ENCODE measurements around the gene AKAP6. TPM values are rescaled to one million over a fixed set of nuclear protein-coding genes. Genes with fewer than 3 reads are reported as not detected.

The AKAP6 gene
- total RNA-seq, 1 experiment from 2014 or later, result 2.8 TPM

DNA sequence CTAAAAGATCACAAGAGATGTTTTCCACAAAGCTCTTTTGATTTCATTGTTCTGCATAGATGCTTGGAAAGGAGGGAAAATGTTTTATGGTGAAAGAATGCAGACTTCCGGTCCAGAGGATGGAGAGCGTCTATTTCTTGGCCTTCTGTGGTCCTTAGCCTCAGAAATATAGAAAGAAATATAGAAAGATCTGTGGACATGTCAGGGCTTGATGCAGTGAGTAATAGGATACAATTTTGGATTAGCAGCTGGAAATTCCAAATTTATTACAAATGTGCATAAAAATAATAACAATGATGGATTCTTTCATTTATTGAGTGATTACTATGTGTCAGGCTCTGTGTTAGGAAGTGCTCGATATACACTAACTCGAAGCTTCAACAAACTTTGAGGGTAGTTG lies 20.2 kb downstream of the AKAP6 start:
- CTCF ChIA-PET, result no interaction called here
- Mint-ChIP-seq H3K4me1 (ENCODE audit: low read depth, unreplicated experiment) (peaks cover 2% of the 10 kb centered on the region), H3K27me3 (ENCODE audit: unreplicated experiment) (no peaks in the 10 kb centered on the region), H3K9me3 (ENCODE audit: low read depth, unreplicated experiment) (no peaks in the 10 kb centered on the region), H3K4me3 (ENCODE audit: low read depth, unreplicated experiment) (no peak overlapping the region), H3K36me3 (ENCODE audit: insufficient read depth, unreplicated experiment) (no peaks in the 10 kb centered on the region), H3K27ac (ENCODE audit: unreplicated experiment) (no peak overlapping the region)
- DNase-seq, result no peak
- TF ChIP-seq, protein P1, sequence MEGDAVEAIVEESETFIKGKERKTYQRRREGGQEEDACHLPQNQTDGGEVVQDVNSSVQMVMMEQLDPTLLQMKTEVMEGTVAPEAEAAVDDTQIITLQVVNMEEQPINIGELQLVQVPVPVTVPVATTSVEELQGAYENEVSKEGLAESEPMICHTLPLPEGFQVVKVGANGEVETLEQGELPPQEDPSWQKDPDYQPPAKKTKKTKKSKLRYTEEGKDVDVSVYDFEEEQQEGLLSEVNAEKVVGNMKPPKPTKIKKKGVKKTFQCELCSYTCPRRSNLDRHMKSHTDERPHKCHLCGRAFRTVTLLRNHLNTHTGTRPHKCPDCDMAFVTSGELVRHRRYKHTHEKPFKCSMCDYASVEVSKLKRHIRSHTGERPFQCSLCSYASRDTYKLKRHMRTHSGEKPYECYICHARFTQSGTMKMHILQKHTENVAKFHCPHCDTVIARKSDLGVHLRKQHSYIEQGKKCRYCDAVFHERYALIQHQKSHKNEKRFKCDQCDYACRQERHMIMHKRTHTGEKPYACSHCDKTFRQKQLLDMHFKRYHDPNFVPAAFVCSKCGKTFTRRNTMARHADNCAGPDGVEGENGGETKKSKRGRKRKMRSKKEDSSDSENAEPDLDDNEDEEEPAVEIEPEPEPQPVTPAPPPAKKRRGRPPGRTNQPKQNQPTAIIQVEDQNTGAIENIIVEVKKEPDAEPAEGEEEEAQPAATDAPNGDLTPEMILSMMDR (IDR thresholded peaks at IDR 0.05; ENCODE audit: unreplicated experiment), result no peak
- intact Hi-C loops (cut with micrococcal nuclease; ENCODE audit: unreplicated experiment), result no loop called here
- no TSS peak for BruUV-seq (replicated peaks)

DNA sequence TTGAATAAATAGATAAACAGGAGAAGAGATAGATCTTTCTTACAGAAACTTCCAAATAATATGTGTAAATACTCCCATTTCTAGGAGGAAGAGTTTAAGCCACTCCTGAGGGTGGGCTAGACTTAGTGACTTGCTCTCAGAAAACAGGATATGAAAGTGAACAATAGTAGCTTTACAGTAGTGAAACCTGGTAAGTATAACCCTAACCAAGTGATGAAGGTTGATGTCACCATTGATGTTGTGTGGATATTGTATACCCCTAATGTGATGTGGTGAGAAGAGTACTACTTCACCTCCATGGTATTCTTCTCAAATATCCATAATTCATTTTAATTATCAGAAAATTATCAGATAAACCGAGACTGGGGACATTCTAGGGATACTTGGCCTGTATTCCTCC lies 20.9 kb downstream of the AKAP6 start:
- CTCF ChIA-PET, result no interaction called here
- no peak overlapping the region for H3K4me3 Mint-ChIP-seq (ENCODE audit: low read depth, unreplicated experiment)
- no peaks in the 10 kb centered on the region for H3K36me3 Mint-ChIP-seq (ENCODE audit: insufficient read depth, unreplicated experiment)
- peaks cover 8% of the 10 kb centered on the region for H3K4me1 Mint-ChIP-seq (ENCODE audit: low read depth, unreplicated experiment)
- DNase-seq, result no peak
- BruUV-seq (replicated peaks), result no TSS peak
- H3K27ac Mint-ChIP-seq (ENCODE audit: unreplicated experiment), result no peak overlapping the region
- TF ChIP-seq, protein P1 (IDR thresholded peaks at IDR 0.05; ENCODE audit: unreplicated experiment), result no peak
- no peaks in the 10 kb centered on the region for H3K9me3 Mint-ChIP-seq (ENCODE audit: low read depth, unreplicated experiment)
- no peaks in the 10 kb centered on the region for H3K27me3 Mint-ChIP-seq (ENCODE audit: unreplicated experiment)
- intact Hi-C loops (cut with micrococcal nuclease; ENCODE audit: unreplicated experiment), result no loop called here

DNA sequence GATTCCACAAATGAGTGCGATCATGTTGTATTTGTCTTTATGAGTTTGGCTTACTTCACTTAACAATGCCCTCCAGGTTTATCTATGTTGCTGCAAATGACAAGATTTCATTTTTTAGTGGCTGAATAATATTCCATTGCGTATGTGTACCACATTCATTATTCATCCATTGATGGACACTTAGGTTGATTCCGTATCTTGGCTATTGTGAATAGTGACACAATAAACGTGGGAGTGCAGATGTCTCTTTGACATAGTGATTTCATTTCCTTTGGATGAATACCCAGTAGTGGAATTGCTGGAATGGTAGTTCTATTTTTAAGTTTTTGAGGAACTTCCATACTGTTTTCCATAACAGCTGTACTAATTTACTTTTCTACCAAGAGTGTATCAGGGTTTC lies 23.5 kb downstream of the AKAP6 start:
- Mint-ChIP-seq H3K4me1 (ENCODE audit: low read depth, unreplicated experiment) (peaks cover 8% of the 10 kb centered on the region), H3K27ac (ENCODE audit: unreplicated experiment) (no peak overlapping the region), H3K4me3 (ENCODE audit: low read depth, unreplicated experiment) (no peak overlapping the region), H3K27me3 (ENCODE audit: unreplicated experiment) (peaks cover 12% of the 10 kb centered on the region), H3K9me3 (ENCODE audit: low read depth, unreplicated experiment) (no peaks in the 10 kb centered on the region), H3K36me3 (ENCODE audit: insufficient read depth, unreplicated experiment) (no peaks in the 10 kb centered on the region)
- CTCF ChIA-PET, result no interaction called here
- intact Hi-C loops (cut with micrococcal nuclease; ENCODE audit: unreplicated experiment), result no loop called here
- TF ChIP-seq, protein P1 (IDR thresholded peaks at IDR 0.05; ENCODE audit: unreplicated experiment), result no peak
- DNase-seq, result no peak
- BruUV-seq (replicated peaks), result no TSS peak

DNA sequence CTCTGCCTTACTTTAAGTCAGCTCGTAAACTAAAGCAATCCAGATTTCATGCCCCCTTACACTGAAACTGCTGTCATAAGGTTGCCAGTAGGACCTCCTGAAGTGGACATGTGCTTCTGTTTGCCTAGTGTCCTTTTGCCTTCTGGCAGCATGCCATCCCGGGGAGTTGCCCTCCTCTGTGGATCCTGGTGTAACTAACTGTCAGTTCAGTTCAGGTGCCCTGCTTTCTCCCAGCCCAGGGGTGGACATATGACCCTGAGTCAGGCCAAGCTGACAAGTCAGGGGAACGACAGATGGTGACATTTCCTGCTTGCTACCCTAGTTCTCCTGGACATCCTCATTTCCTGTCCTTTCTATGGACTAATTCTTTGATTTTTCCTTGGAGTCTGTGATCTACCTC lies 25.6 kb downstream of the AKAP6 start:
- peaks cover 8% of the 10 kb centered on the region for H3K4me1 Mint-ChIP-seq (ENCODE audit: low read depth, unreplicated experiment)
- H3K36me3 Mint-ChIP-seq (ENCODE audit: insufficient read depth, unreplicated experiment), result no peaks in the 10 kb centered on the region
- intact Hi-C loops (cut with micrococcal nuclease; ENCODE audit: unreplicated experiment), result no loop called here
- H3K27ac Mint-ChIP-seq (ENCODE audit: unreplicated experiment), result no peak overlapping the region
- no peak overlapping the region for H3K4me3 Mint-ChIP-seq (ENCODE audit: low read depth, unreplicated experiment)
- CTCF ChIA-PET, result no interaction called here
- BruUV-seq (replicated peaks), result no TSS peak
- TF ChIP-seq, protein P1 (IDR thresholded peaks at IDR 0.05; ENCODE audit: unreplicated experiment), result no peak
- H3K9me3 Mint-ChIP-seq (ENCODE audit: low read depth, unreplicated experiment), result no peaks in the 10 kb centered on the region
- no peak for DNase-seq
- H3K27me3 Mint-ChIP-seq (ENCODE audit: unreplicated experiment), result peaks cover 12% of the 10 kb centered on the region

DNA sequence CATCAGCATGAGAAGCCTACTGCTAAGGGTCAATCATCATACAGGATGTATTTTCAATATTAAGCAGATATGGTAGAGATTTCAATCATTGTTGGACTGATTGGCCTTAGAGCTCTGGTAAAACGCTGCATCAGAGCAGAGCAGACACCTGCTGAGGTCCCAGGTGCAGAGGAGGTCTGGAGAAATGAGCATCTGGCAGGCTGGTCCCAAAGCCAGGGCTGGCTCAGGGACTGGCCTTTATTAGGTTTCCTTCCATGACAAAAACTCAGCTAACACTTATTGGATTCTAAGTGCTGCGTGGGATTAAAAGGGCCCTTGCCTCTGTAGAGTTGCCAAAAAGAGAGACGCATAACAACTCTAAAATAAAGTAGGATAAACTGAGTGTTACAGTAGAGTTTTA lies 29.7 kb downstream of the AKAP6 start:
- Mint-ChIP-seq H3K4me3 (ENCODE audit: low read depth, unreplicated experiment) (no peak overlapping the region), H3K36me3 (ENCODE audit: insufficient read depth, unreplicated experiment) (no peaks in the 10 kb centered on the region), H3K4me1 (ENCODE audit: low read depth, unreplicated experiment) (peaks cover 8% of the 10 kb centered on the region), H3K27ac (ENCODE audit: unreplicated experiment) (no peak overlapping the region), H3K27me3 (ENCODE audit: unreplicated experiment) (peaks cover 19% of the 10 kb centered on the region), H3K9me3 (ENCODE audit: low read depth, unreplicated experiment) (no peaks in the 10 kb centered on the region)
- CTCF ChIA-PET, result no interaction called here
- intact Hi-C loops (cut with micrococcal nuclease; ENCODE audit: unreplicated experiment), result no loop called here
- TF ChIP-seq, protein P1 (IDR thresholded peaks at IDR 0.05; ENCODE audit: unreplicated experiment), result no peak
- no TSS peak for BruUV-seq (replicated peaks)
- DNase-seq, result no peak
